Gastroesophageal sphincter (tissue), 4 donors: ENCODE results near the gene IL13RA2. TPM values are rescaled to one million over a fixed set of nuclear protein-coding genes. Genes with fewer than 3 reads are reported as not detected.

Experiments used
- ATAC-seq: fragments of 150-250 bp; one replicate; pipeline ENCODE4 v1.9.1; 2016; ENCODE audit warnings: mild to moderate bottlenecking, moderate library complexity
- H3K27ac ChIP-seq, 4 donors: fragments of 200-600 bp; sonication (generic) in 3 of 4; 1 replicate in 3 of 4; 2 replicates in 1 of 4; pipeline ENCODE4 v1.5.1; 2016 to 2019
- H3K27me3 ChIP-seq: fragments of 200-600 bp; sonication (generic); one replicate; pipeline ENCODE4 v1.5.1; 2019
- H3K36me3 ChIP-seq, 2 donors: fragments of 200-600 bp; sonication (generic); one replicate each; pipeline ENCODE4 v1.5.1; 2019; ENCODE audit warnings: control low read depth in 1 of 2
- H3K4me1 ChIP-seq, 3 donors: fragments of 200-600 bp; sonication (generic); 1 replicate in 2 of 3; 2 replicates in 1 of 3; pipeline ENCODE4 v1.5.1; 2016 to 2019; ENCODE audit warnings: control low read depth in 2 of 3
- H3K4me3 ChIP-seq, 2 donors: fragments of 200-600 bp; sonication (generic); one replicate each; pipeline ENCODE4 v1.5.1; 2019; ENCODE audit warnings: mild to moderate bottlenecking in 1 of 2, moderate library complexity in 1 of 2
- H3K9me3 ChIP-seq, 3 donors: fragments of 200-600 bp; sonication (generic); one replicate each; pipeline ENCODE4 v1.5.1; 2017 to 2019; ENCODE audit warnings: control low read depth in 2 of 3
- CTCF ChIP-seq, 4 experiments: fragments of 200-600 bp in 2 of 4; fragments of 450-650 bp in 2 of 4; sonication (generic) in 1 of 4; IDR thresholded peaks; one replicate each; pipeline ENCODE4 v1.5.1; 2017 to 2019; ENCODE audit warnings: antibody characterized with exemption in 4 of 4, mild to moderate bottlenecking in 2 of 4, moderate library complexity in 2 of 4
- EP300 ChIP-seq: sonication (generic); formaldehyde crosslinking; IDR thresholded peaks from one replicate; pipeline ENCODE4 v1.6.1; 2017; ENCODE audit warnings: antibody characterized with exemption, mild to moderate bottlenecking
- POLR2A ChIP-seq, 2 donors: fragments of 450-650 bp; IDR thresholded peaks; one replicate each; pipeline ENCODE4 v1.6.1; 2017; ENCODE audit warnings: antibody characterized with exemption in 2 of 2, mild to moderate bottlenecking in 2 of 2, moderate library complexity in 1 of 2
- POLR2AphosphoS5 ChIP-seq: sonication (generic); formaldehyde crosslinking; IDR thresholded peaks from one replicate; pipeline ENCODE4 v1.6.1; 2017; ENCODE audit warnings: antibody characterized with exemption
- WGBS, 2 donors: methylation state at CpG; one replicate each; pipeline ENCODE4 v1.1.5; 2018; ENCODE audit warnings: low coverage in 1 of 2; 5-methylcytosine and 5-hydroxymethylcytosine counted together
- total RNA-seq, 4 donors: library from RNA; depleted of rRNA; stranded (reverse); fragments of >200 nt; gene quantifications; one replicate each; pipeline ENCODE4 v1.1.0, GENCODE V29; 2016

IL13RA2 gene
- 1 to 10 TPM in 1 of 4 donors, under 1 TPM in 1, not detected in 2; 0.22 to 1.3 TPM for total RNA-seq

- Histone ChIP-seq H3K4me1 (no peaks in the 10 kb centered on the region), H3K27me3 (no peaks in the 10 kb centered on the region), H3K36me3 (no peaks in the 10 kb centered on the region), H3K9me3 (no peaks in the 10 kb centered on the region), H3K27ac (no peak within 1 kb of the TSS), H3K4me3 (no peak within 1 kb of the TSS)
- ATAC-seq = no peak
- 58 to 78% methylated on average over 6 to 7 of the region's 11 CpGs for WGBS, 2 donors
- TF ChIP-seq POLR2AphosphoS5 (no peak), CTCF (IDR thresholded peaks at IDR 0.05) (no peak), EP300 (no peak), POLR2A (IDR thresholded peaks at IDR 0.05) (no peak)
These were observed at the start of gene IL13RA2 for GRCh38 chrX:115017455-115017854. Gene IL13RA2 (minus strand): TSS chrX:115017616. CDS start chrX:115017269, 347 bp downstream.

- Histone ChIP-seq H3K27me3 (no peaks in the 10 kb centered on the region), H3K4me1 (peaks cover 0 to 14% (median 0%) of the 10 kb centered on the region in 3 donors), H3K4me3 (no peak overlapping the region), H3K9me3 (peaks cover 0 to 2% (median 0%) of the 10 kb centered on the region in 3 donors), H3K27ac (no peak overlapping the region), H3K36me3 (no peaks in the 10 kb centered on the region)
- TF ChIP-seq CTCF (IDR thresholded peaks at IDR 0.05) = no peak
- no peak for TF ChIP-seq EP300
- TF ChIP-seq POLR2AphosphoS5 = no peak
- TF ChIP-seq POLR2A (IDR thresholded peaks at IDR 0.05) = no peak
- ATAC-seq = no peak
These were observed 47.9 kb upstream of the IL13RA2 start for GRCh38 chrX:115065304-115065703.

- Histone ChIP-seq H3K9me3 (peaks cover 0 to 2% (median 0%) of the 10 kb centered on the region in 3 donors), H3K4me3 (no peak overlapping the region), H3K36me3 (no peaks in the 10 kb centered on the region), H3K4me1 (peaks cover 0 to 9% (median 0%) of the 10 kb centered on the region in 3 donors), H3K27ac (no peak overlapping the region), H3K27me3 (no peaks in the 10 kb centered on the region)
- no peak for ATAC-seq
- TF ChIP-seq POLR2AphosphoS5 (no peak), POLR2A (IDR thresholded peaks at IDR 0.05) (no peak), CTCF (IDR thresholded peaks at IDR 0.05) (no peak), EP300 (no peak)
- WGBS, 2 donors = 5 to 33% methylated on average over 2 of the region's 2 CpGs
These were observed 42.6 kb upstream of the IL13RA2 start for GRCh38 chrX:115060013-115060412.

GRCh38 chrX:115058276-115058675 is 40.9 kb upstream of the IL13RA2 start:
- 0 to 40% methylated on average over 1 to 2 of the region's 3 CpGs for WGBS, 2 donors
- TF ChIP-seq POLR2AphosphoS5 (peak; percentile 15), EP300 (no peak)
- no peaks in the 10 kb centered on the region for H3K36me3 ChIP-seq
- no peaks in the 10 kb centered on the region for H3K27me3 ChIP-seq
- H3K4me3 ChIP-seq = no peak overlapping the region
- H3K4me1 ChIP-seq = peaks cover 0 to 9% (median 0%) of the 10 kb centered on the region in 3 donors
- peak overlapping the region in 3 of 4 donors; percentile 32 to 52 (median 48) for H3K27ac ChIP-seq
- ATAC-seq = peak; percentile 80
- H3K9me3 ChIP-seq = peaks cover 0 to 2% (median 0%) of the 10 kb centered on the region in 3 donors

- 73 to 84% methylated on average over 2 to 3 of the region's 3 CpGs for WGBS, 2 donors
- Histone ChIP-seq H3K27ac (no peak overlapping the region), H3K4me3 (no peak overlapping the region), H3K9me3 (no peaks in the 10 kb centered on the region), H3K27me3 (no peaks in the 10 kb centered on the region), H3K4me1 (peaks cover 0 to 9% (median 0%) of the 10 kb centered on the region in 3 donors), H3K36me3 (no peaks in the 10 kb centered on the region)
- ATAC-seq = no peak
- TF ChIP-seq EP300 (no peak), POLR2AphosphoS5 (no peak), CTCF (IDR thresholded peaks at IDR 0.05) (no peak), POLR2A (IDR thresholded peaks at IDR 0.05) (no peak)
These were observed 37.5 kb upstream of the IL13RA2 start for GRCh38 chrX:115054876-115055275.
